ENCODE measurements around the gene SLX4IP. TPM values are rescaled to one million over a fixed set of nuclear protein-coding genes. Genes with fewer than 3 reads are reported as not detected.

Gene SLX4IP
- total and polyA plus RNA-seq, 2 of the 13 experiments (the other 11 are each of a cell fraction or from before 2014, with no cell fraction given), result 3.6 to 7.3 TPM

- TF ChIP-seq, protein P1, sequence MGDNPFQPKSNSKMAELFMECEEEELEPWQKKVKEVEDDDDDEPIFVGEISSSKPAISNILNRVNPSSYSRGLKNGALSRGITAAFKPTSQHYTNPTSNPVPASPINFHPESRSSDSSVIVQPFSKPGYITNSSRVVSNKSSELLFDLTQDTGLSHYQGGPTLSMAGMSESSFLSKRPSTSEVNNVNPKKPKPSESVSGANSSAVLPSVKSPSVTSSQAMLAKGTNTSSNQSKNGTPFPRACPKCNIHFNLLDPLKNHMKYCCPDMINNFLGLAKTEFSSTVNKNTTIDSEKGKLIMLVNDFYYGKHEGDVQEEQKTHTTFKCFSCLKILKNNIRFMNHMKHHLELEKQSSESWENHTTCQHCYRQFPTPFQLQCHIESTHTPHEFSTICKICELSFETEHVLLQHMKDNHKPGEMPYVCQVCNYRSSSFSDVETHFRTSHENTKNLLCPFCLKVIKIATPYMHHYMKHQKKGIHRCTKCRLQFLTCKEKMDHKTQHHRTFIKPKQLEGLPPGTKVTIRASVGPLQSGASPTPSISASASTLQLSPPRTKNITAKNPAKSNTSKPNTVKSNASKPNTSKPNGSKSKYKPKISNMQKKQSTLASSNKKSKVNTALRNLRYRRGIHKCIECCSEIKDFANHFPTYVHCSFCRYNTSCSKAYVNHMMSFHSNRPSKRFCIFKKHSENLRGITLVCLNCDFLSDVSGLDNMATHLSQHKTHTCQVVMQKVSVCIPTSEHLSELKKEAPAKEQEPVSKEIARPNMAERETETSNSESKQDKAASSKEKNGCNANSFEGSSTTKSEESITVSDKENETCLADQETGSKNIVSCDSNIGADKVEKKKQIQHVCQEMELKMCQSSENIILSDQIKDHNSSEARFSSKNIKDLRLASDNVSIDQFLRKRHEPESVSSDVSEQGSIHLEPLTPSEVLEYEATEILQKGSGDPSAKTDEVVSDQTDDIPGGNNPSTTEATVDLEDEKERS (CRISPR knock-in tag; IDR thresholded peaks at IDR 0.05), result no peak
- TF ChIP-seq POLR2A (IDR thresholded peaks at IDR 0.05; ENCODE audit: insufficient read depth in 1 of 2, low read depth in 2 of 2, low read length in 2 of 2) (no peak), CEBPZ (IDR thresholded peaks at IDR 0.05; ENCODE audit: low read length) (no peak), TCF12 (IDR thresholded peaks at IDR 0.05) (no peak), TCF12 (CRISPR knock-in tag; IDR thresholded peaks at IDR 0.05) (no peak), ZSCAN20 (CRISPR knock-in tag; IDR thresholded peaks at IDR 0.05; ENCODE audit: borderline replicate concordance) (no peak), SIN3B (IDR thresholded peaks at IDR 0.05; ENCODE audit: low read length) (no peak), ZNF891 (CRISPR knock-in tag; IDR thresholded peaks at IDR 0.05) (no peak), POLR2AphosphoS2 (IDR thresholded peaks at IDR 0.05; ENCODE audit: low read depth, low read length) (no peak), ATF3 (CRISPR knock-in tag; IDR thresholded peaks at IDR 0.05) (peak; percentile 99), RAD21 (CRISPR knock-in tag; IDR thresholded peaks at IDR 0.05) (no peak), MEIS2 (CRISPR knock-in tag; IDR thresholded peaks at IDR 0.05) (no peak), ATF7 (IDR thresholded peaks at IDR 0.05) (no peak), ATF7 (CRISPR knock-in tag; IDR thresholded peaks at IDR 0.05) (no peak), POLR2AphosphoS5 (IDR thresholded peaks at IDR 0.05; ENCODE audit: low read depth, low read length) (no peak), KLF9 (CRISPR knock-in tag; IDR thresholded peaks at IDR 0.05; ENCODE audit: low read depth) (no peak), DDIT3 (CRISPR knock-in tag; IDR thresholded peaks at IDR 0.05) (no peak), ZBTB42 (CRISPR knock-in tag; IDR thresholded peaks at IDR 0.05) (no peak)
- TF ChIP-seq, protein P2, sequence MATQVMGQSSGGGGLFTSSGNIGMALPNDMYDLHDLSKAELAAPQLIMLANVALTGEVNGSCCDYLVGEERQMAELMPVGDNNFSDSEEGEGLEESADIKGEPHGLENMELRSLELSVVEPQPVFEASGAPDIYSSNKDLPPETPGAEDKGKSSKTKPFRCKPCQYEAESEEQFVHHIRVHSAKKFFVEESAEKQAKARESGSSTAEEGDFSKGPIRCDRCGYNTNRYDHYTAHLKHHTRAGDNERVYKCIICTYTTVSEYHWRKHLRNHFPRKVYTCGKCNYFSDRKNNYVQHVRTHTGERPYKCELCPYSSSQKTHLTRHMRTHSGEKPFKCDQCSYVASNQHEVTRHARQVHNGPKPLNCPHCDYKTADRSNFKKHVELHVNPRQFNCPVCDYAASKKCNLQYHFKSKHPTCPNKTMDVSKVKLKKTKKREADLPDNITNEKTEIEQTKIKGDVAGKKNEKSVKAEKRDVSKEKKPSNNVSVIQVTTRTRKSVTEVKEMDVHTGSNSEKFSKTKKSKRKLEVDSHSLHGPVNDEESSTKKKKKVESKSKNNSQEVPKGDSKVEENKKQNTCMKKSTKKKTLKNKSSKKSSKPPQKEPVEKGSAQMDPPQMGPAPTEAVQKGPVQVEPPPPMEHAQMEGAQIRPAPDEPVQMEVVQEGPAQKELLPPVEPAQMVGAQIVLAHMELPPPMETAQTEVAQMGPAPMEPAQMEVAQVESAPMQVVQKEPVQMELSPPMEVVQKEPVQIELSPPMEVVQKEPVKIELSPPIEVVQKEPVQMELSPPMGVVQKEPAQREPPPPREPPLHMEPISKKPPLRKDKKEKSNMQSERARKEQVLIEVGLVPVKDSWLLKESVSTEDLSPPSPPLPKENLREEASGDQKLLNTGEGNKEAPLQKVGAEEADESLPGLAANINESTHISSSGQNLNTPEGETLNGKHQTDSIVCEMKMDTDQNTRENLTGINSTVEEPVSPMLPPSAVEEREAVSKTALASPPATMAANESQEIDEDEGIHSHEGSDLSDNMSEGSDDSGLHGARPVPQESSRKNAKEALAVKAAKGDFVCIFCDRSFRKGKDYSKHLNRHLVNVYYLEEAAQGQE (IDR thresholded peaks at IDR 0.05; ENCODE audit: borderline replicate concordance in 1 of 2, low read depth in 1 of 2, low read length in 2 of 2), result no peak
- TF ChIP-seq, protein P3, sequence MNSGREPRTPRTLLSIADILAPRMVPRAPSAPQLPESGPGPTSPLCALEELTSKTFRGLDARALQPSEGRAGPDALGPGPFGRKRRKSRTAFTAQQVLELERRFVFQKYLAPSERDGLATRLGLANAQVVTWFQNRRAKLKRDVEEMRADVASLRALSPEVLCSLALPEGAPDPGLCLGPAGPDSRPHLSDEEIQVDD (CRISPR knock-in tag; IDR thresholded peaks at IDR 0.05; ENCODE audit: borderline replicate concordance), result no peak
These were observed 76.6 kb downstream of the SLX4IP start (continued) for GRCh38 chr20:10511509-10512251.
